ENCODE results near the gene PLCB1.

The PLCB1 gene

DNA sequence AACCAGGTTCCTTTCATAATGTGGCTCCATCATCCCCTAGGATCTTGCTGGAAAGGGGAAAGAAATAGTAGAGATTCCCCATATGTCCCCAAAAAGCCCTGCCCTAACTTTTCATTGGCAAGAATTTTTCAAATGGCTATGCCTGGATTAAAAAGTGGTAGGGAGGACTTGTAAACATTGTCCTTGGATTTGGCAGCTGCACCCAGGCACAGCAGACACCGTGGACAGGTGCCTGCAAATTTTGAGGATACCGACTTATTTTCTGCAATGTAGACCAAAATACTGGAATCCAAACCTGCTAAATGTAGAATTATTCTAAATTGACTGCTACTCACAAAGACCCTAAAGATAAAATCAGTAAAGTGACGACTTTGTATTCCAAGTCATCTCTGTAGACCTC, 733.6 kb downstream of the PLCB1 start:
- Histone ChIP-seq H3K4me2 (ENCODE audit: insufficient read depth, low read length) (no peak overlapping the region), H3K79me2 (ENCODE audit: insufficient read depth, low read length) (no peaks in the 10 kb centered on the region), H3K27me3 (ENCODE audit: insufficient read depth, low read length, poor library complexity) (no peaks in the 10 kb centered on the region), H3K9me3 (ENCODE audit: insufficient read depth, low read length, severe bottlenecking) (no peaks in the 10 kb centered on the region), H3K4me1 (ENCODE audit: insufficient read depth, low read length) (no peaks in the 10 kb centered on the region), H3K27ac (ENCODE audit: low read length) (no peak overlapping the region), H3K4me3 (ENCODE audit: low read depth in 1 of 2, low read length in 2 of 2) (no peak overlapping the region), H4K20me1 (ENCODE audit: insufficient read depth, low read length) (no peaks in the 10 kb centered on the region), H2AFZ (ENCODE audit: low read depth, low read length) (no peak overlapping the region), H3K9ac (ENCODE audit: low read depth, low read length) (no peak overlapping the region), H3K36me3 (ENCODE audit: insufficient read depth, low read length) (no peaks in the 10 kb centered on the region)
- TF ChIP-seq EZH2 (IDR thresholded peaks at IDR 0.05; ENCODE audit: borderline replicate concordance, low read depth, low read length, severe bottlenecking) = no peak
- TF ChIP-seq, protein P1, sequence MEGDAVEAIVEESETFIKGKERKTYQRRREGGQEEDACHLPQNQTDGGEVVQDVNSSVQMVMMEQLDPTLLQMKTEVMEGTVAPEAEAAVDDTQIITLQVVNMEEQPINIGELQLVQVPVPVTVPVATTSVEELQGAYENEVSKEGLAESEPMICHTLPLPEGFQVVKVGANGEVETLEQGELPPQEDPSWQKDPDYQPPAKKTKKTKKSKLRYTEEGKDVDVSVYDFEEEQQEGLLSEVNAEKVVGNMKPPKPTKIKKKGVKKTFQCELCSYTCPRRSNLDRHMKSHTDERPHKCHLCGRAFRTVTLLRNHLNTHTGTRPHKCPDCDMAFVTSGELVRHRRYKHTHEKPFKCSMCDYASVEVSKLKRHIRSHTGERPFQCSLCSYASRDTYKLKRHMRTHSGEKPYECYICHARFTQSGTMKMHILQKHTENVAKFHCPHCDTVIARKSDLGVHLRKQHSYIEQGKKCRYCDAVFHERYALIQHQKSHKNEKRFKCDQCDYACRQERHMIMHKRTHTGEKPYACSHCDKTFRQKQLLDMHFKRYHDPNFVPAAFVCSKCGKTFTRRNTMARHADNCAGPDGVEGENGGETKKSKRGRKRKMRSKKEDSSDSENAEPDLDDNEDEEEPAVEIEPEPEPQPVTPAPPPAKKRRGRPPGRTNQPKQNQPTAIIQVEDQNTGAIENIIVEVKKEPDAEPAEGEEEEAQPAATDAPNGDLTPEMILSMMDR (IDR thresholded peaks at IDR 0.05; ENCODE audit: borderline replicate concordance, extremely low read depth, low read length, poor library complexity, severe bottlenecking) = no peak
- DNase-seq (no peak), ATAC-seq (ENCODE audit: insufficient read depth, low read depth) (no peak)

DNA sequence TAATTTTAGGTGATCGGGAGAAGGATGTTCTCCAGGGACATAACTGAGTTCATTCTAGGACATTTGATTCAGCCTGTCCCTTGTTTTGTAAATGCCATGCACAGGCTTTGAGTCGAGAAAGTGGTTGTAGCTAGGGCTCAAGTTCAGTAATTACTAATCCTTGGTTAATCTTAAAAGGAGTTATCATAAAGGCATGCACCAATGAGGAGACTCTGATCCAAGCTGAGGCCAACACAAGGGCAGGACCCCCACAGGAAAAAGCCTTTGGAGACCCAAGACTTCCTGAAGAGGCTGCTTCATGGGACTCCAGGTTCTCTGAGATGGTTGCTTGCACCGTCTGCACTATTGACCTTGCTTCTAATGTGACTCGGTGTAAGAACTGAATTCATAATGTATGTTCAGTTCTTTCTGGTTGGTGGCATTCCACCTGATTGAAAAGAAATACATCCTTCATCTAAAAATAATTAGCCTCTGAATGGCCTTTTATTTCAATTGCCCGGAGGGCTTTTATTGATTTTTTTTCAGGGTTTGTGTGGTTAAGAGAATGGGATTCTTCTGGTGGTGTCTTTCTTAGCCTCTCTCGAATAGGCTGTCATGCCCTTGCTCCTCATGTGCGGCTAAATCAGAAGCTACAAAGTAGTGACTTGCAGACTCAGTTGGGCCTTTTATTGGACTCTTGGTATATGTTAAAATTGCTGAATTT, 735.1 kb downstream of the PLCB1 start:
- Histone ChIP-seq H3K9me3 (ENCODE audit: insufficient read depth, low read length, severe bottlenecking) (no peaks in the 10 kb centered on the region), H3K4me3 (ENCODE audit: low read depth in 1 of 2, low read length in 2 of 2) (no peak overlapping the region), H3K4me2 (ENCODE audit: insufficient read depth, low read length) (no peak overlapping the region)

DNA sequence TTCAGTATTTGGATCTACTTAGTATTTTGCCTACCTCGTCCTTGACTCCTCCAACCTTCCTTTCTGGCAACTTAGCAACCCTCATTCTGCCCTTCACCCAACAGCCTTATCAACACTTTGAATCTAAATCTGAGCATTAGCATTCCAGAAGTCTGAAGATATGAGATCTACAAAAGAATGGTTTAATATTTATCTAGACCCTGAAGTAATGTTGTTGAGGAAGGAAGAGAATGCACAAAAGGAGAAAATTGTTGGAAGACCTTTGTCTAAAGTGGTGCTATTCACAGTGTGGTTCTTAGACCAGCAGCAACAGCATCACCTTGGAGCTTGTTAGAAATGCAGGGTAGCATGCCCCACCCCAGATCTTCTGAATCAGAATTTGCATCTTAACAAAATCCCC, 738.6 kb downstream of the PLCB1 start:
- H3K27me3 ChIP-seq (ENCODE audit: insufficient read depth, low read length, poor library complexity) = no peaks in the 10 kb centered on the region
- no peak overlapping the region for H3K9ac ChIP-seq (ENCODE audit: low read depth, low read length)
- no peaks in the 10 kb centered on the region for H3K36me3 ChIP-seq (ENCODE audit: insufficient read depth, low read length)
- no peak overlapping the region for H3K4me2 ChIP-seq (ENCODE audit: insufficient read depth, low read length)
- no peak for DNase-seq
- H3K4me3 ChIP-seq (ENCODE audit: low read depth in 1 of 2, low read length in 2 of 2) = no peak overlapping the region
- H4K20me1 ChIP-seq (ENCODE audit: insufficient read depth, low read length) = no peaks in the 10 kb centered on the region
- H2AFZ ChIP-seq (ENCODE audit: low read depth, low read length) = no peak overlapping the region
- no peak for ATAC-seq (ENCODE audit: insufficient read depth, low read depth)
- no peaks in the 10 kb centered on the region for H3K9me3 ChIP-seq (ENCODE audit: insufficient read depth, low read length, severe bottlenecking)
- TF ChIP-seq, protein P1 (IDR thresholded peaks at IDR 0.05; ENCODE audit: borderline replicate concordance, extremely low read depth, low read length, poor library complexity, severe bottlenecking) = no peak
- no peak for TF ChIP-seq EZH2 (IDR thresholded peaks at IDR 0.05; ENCODE audit: borderline replicate concordance, low read depth, low read length, severe bottlenecking)
- no peak overlapping the region for H3K27ac ChIP-seq (ENCODE audit: low read length)
- H3K4me1 ChIP-seq (ENCODE audit: insufficient read depth, low read length) = no peaks in the 10 kb centered on the region
- no peaks in the 10 kb centered on the region for H3K79me2 ChIP-seq (ENCODE audit: insufficient read depth, low read length)

More for the DNA sequence above, 735.1 kb downstream of the PLCB1 start:
- Histone ChIP-seq H3K27me3 (ENCODE audit: insufficient read depth, low read length, poor library complexity) (no peaks in the 10 kb centered on the region), H3K79me2 (ENCODE audit: insufficient read depth, low read length) (no peaks in the 10 kb centered on the region), H4K20me1 (ENCODE audit: insufficient read depth, low read length) (no peaks in the 10 kb centered on the region), H3K9ac (ENCODE audit: low read depth, low read length) (no peak overlapping the region), H3K36me3 (ENCODE audit: insufficient read depth, low read length) (no peaks in the 10 kb centered on the region), H3K27ac (ENCODE audit: low read length) (no peak overlapping the region), H2AFZ (ENCODE audit: low read depth, low read length) (no peak overlapping the region), H3K4me1 (ENCODE audit: insufficient read depth, low read length) (no peaks in the 10 kb centered on the region)
- DNase-seq (no peak), ATAC-seq (ENCODE audit: insufficient read depth, low read depth) (no peak)
- TF ChIP-seq EZH2 (IDR thresholded peaks at IDR 0.05; ENCODE audit: borderline replicate concordance, low read depth, low read length, severe bottlenecking) = no peak
- TF ChIP-seq, protein P1 (IDR thresholded peaks at IDR 0.05; ENCODE audit: borderline replicate concordance, extremely low read depth, low read length, poor library complexity, severe bottlenecking) = no peak
